Right lobe of liver (tissue), 4 donors: ENCODE results near the gene GIT1.

Experiments used
- CTCF ChIP-seq, 4 donors: fragments of 200-600 bp in 3 of 4; fragments of 450-650 bp in 1 of 4; IDR thresholded peaks; one replicate each; pipeline versions ENCODE4 v1.5.1 to v1.8.0; 2016 to 2022; ENCODE audit warnings: antibody characterized with exemption in 4 of 4, mild to moderate bottlenecking in 2 of 4
- POLR2A ChIP-seq: fragments of 450-650 bp; IDR thresholded peaks from one replicate; pipeline ENCODE4 v1.6.1; 2017; ENCODE audit warnings: antibody characterized with exemption, mild to moderate bottlenecking
- donor health status: DM: no; HTN: no; CAD: no.
- donor health status: DM: no; HTN: no; CAD: no.
- donor health status: DM: no; HTN: yes; CAD: no.

- TF ChIP-seq CTCF (IDR thresholded peaks at IDR 0.05) (no peak), POLR2A (no peak)
Observed at GRCh38 chr17:29625037-29625750, 35.7 kb upstream of the GIT1 start.
